ENCODE data around the gene YJEFN3. TPM values are rescaled to one million over a fixed set of nuclear protein-coding genes. Genes with fewer than 3 reads are reported as not detected.

Gene YJEFN3
- total and polyA plus RNA-seq, 10 of the 15 experiments (the other 5 are each of a cell fraction or from before 2014, with no cell fraction given) = 0.05 to 6.9 (median 3.5) TPM

- TF ChIP-seq ZBTB40 (IDR thresholded peaks at IDR 0.05; ENCODE audit: borderline replicate concordance) = no peak
Observed at GRCh38 chr19:19584356-19584755, 55.6 kb downstream of the YJEFN3 start (continued).

Other genes starting within 250 kb of the YJEFN3 start
Only the 7 nearest of the 12 such genes appear.
- gene GATAD2A, start 123.2 kb upstream of the YJEFN3 start, total RNA-seq (2014; rRNA removed) = 47.1 and 61.8 TPM in 2 replicates
- gene GATAD2A, start 123.2 kb upstream of the YJEFN3 start, total RNA-seq (2014; rRNA removed; fragmentation: Illumina TruSeq; extraction: Trizol) = 27.4 and 38.4 TPM in 2 replicates
- gene GATAD2A, start 123.2 kb upstream of the YJEFN3 start, total RNA-seq (2021) = 161 and 173 TPM in 2 replicates
- 16.9 and 20.1 TPM in 2 replicates for gene GATAD2A, start 123.2 kb upstream of the YJEFN3 start, polyA plus RNA-seq (2011; rRNA removed)
- gene GATAD2A, start 123.2 kb upstream of the YJEFN3 start, polyA plus RNA-seq (2014; fragmentation: Illumina TruSeq; extraction: Trizol) = 8.6 and 28.0 TPM in 2 replicates
- gene GATAD2A, start 123.2 kb upstream of the YJEFN3 start, polyA plus RNA-seq (2014; fragmentation: Nextera tagmentation; extraction: Ambion mirVana) = 1 to 10 TPM; 2.6 to 2.7 TPM
- gene GATAD2A, start 123.2 kb upstream of the YJEFN3 start, polyA plus RNA-seq (2014; rRNA removed) = 60.3 and 70.8 TPM in 2 replicates
- 10 to 100 TPM; 31.4 to 32.7 TPM for gene GATAD2A, start 123.2 kb upstream of the YJEFN3 start, polyA plus RNA-seq (2016; fragmentation: Nextera tagmentation; extraction: Ambion mirVana)
- 0.82 and 1.6 TPM in 2 replicates for gene TSSK6, start 13.4 kb upstream of the YJEFN3 start, total RNA-seq (2014; rRNA removed)
- gene TSSK6, start 13.4 kb upstream of the YJEFN3 start, total RNA-seq (2014; rRNA removed; fragmentation: Illumina TruSeq; extraction: Trizol) = 0.49 and 0.55 TPM in 2 replicates
- 2.3 and 2.9 TPM in 2 replicates for gene TSSK6, start 13.4 kb upstream of the YJEFN3 start, total RNA-seq (2021)
- gene TSSK6, start 13.4 kb upstream of the YJEFN3 start, polyA plus RNA-seq (2011; rRNA removed) = 0.76 and 1.5 TPM in 2 replicates
- gene TSSK6, start 13.4 kb upstream of the YJEFN3 start, polyA plus RNA-seq (2014; fragmentation: Illumina TruSeq; extraction: Trizol) = 0.06 TPM in 1 of 2 replicates, not detected in the other
- not detected for gene TSSK6, start 13.4 kb upstream of the YJEFN3 start, polyA plus RNA-seq (2014; fragmentation: Nextera tagmentation; extraction: Ambion mirVana)
- 3.6 and 3.7 TPM in 2 replicates for gene TSSK6, start 13.4 kb upstream of the YJEFN3 start, polyA plus RNA-seq (2014; rRNA removed)
- gene TSSK6, start 13.4 kb upstream of the YJEFN3 start, polyA plus RNA-seq (2016; fragmentation: Nextera tagmentation; extraction: Ambion mirVana) = under 1 TPM; 0.38 to 0.47 TPM
- 263 and 284 TPM in 2 replicates for gene NDUFA13, start 12.7 kb upstream of the YJEFN3 start, total RNA-seq (2014; rRNA removed)
- gene NDUFA13, start 12.7 kb upstream of the YJEFN3 start, total RNA-seq (2014; rRNA removed; fragmentation: Illumina TruSeq; extraction: Trizol) = 303 and 329 TPM in 2 replicates
- 462 and 473 TPM in 2 replicates for gene NDUFA13, start 12.7 kb upstream of the YJEFN3 start, total RNA-seq (2021)
- 282 and 475 TPM in 2 replicates for gene NDUFA13, start 12.7 kb upstream of the YJEFN3 start, polyA plus RNA-seq (2011; rRNA removed)
- gene NDUFA13, start 12.7 kb upstream of the YJEFN3 start, polyA plus RNA-seq (2014; fragmentation: Illumina TruSeq; extraction: Trizol) = 53.4 and 224 TPM in 2 replicates
- gene NDUFA13, start 12.7 kb upstream of the YJEFN3 start, polyA plus RNA-seq (2014; fragmentation: Nextera tagmentation; extraction: Ambion mirVana) = 100 to 1,000 TPM; 232 to 449 TPM
- 528 and 564 TPM in 2 replicates for gene NDUFA13, start 12.7 kb upstream of the YJEFN3 start, polyA plus RNA-seq (2014; rRNA removed)
- 100 to 1,000 TPM; 566 to 586 TPM for gene NDUFA13, start 12.7 kb upstream of the YJEFN3 start, polyA plus RNA-seq (2016; fragmentation: Nextera tagmentation; extraction: Ambion mirVana)
- 0.06 TPM in 1 of 2 replicates, not detected in the other for gene CILP2, start 9.4 kb downstream of the YJEFN3 start, total RNA-seq (2014; rRNA removed)
- gene CILP2, start 9.4 kb downstream of the YJEFN3 start, total RNA-seq (2014; rRNA removed; fragmentation: Illumina TruSeq; extraction: Trizol) = not detected in 2 replicates
- gene CILP2, start 9.4 kb downstream of the YJEFN3 start, total RNA-seq (2021) = 0.05 TPM in 1 of 2 replicates, not detected in the other
- gene CILP2, start 9.4 kb downstream of the YJEFN3 start, polyA plus RNA-seq (2011; rRNA removed) = not detected in 2 replicates
- not detected in 2 replicates for gene CILP2, start 9.4 kb downstream of the YJEFN3 start, polyA plus RNA-seq (2014; fragmentation: Illumina TruSeq; extraction: Trizol)
- gene CILP2, start 9.4 kb downstream of the YJEFN3 start, polyA plus RNA-seq (2014; fragmentation: Nextera tagmentation; extraction: Ambion mirVana) = not detected
- 0.08 TPM in 1 of 2 replicates, not detected in the other for gene CILP2, start 9.4 kb downstream of the YJEFN3 start, polyA plus RNA-seq (2014; rRNA removed)
- gene CILP2, start 9.4 kb downstream of the YJEFN3 start, polyA plus RNA-seq (2016; fragmentation: Nextera tagmentation; extraction: Ambion mirVana) = under 1 TPM in 1 of 2 experiments, not detected in 1; 0.05 TPM
- gene PBX4, start 89.8 kb downstream of the YJEFN3 start, total RNA-seq (2014; rRNA removed) = 7.1 and 10.1 TPM in 2 replicates
- gene PBX4, start 89.8 kb downstream of the YJEFN3 start, total RNA-seq (2014; rRNA removed; fragmentation: Illumina TruSeq; extraction: Trizol) = 3.9 and 4.4 TPM in 2 replicates
- 7.7 and 9.6 TPM in 2 replicates for gene PBX4, start 89.8 kb downstream of the YJEFN3 start, total RNA-seq (2021)
- gene PBX4, start 89.8 kb downstream of the YJEFN3 start, polyA plus RNA-seq (2011; rRNA removed) = 12.6 and 15.8 TPM in 2 replicates
- 1.5 and 3.5 TPM in 2 replicates for gene PBX4, start 89.8 kb downstream of the YJEFN3 start, polyA plus RNA-seq (2014; fragmentation: Illumina TruSeq; extraction: Trizol)
- gene PBX4, start 89.8 kb downstream of the YJEFN3 start, polyA plus RNA-seq (2014; fragmentation: Nextera tagmentation; extraction: Ambion mirVana) = under 1 TPM; 0.18 to 0.75 TPM
- 17.3 and 18.8 TPM in 2 replicates for gene PBX4, start 89.8 kb downstream of the YJEFN3 start, polyA plus RNA-seq (2014; rRNA removed)
- gene PBX4, start 89.8 kb downstream of the YJEFN3 start, polyA plus RNA-seq (2016; fragmentation: Nextera tagmentation; extraction: Ambion mirVana) = 1 to 10 TPM; 2.7 to 4.1 TPM
- 9.4 and 11.3 TPM in 2 replicates for gene LPAR2, start 99.3 kb downstream of the YJEFN3 start, total RNA-seq (2014; rRNA removed)
- gene LPAR2, start 99.3 kb downstream of the YJEFN3 start, total RNA-seq (2014; rRNA removed; fragmentation: Illumina TruSeq; extraction: Trizol) = 5.0 and 6.3 TPM in 2 replicates
- gene LPAR2, start 99.3 kb downstream of the YJEFN3 start, total RNA-seq (2021) = 19.0 and 22.9 TPM in 2 replicates
- 6.6 and 9.0 TPM in 2 replicates for gene LPAR2, start 99.3 kb downstream of the YJEFN3 start, polyA plus RNA-seq (2011; rRNA removed)
- 8.6 and 12.6 TPM in 2 replicates for gene LPAR2, start 99.3 kb downstream of the YJEFN3 start, polyA plus RNA-seq (2014; fragmentation: Illumina TruSeq; extraction: Trizol)
- gene LPAR2, start 99.3 kb downstream of the YJEFN3 start, polyA plus RNA-seq (2014; fragmentation: Nextera tagmentation; extraction: Ambion mirVana) = 1 to 10 TPM in 1 of 2 experiments, under 1 TPM in 1; 0.98 to 3.2 TPM
- gene LPAR2, start 99.3 kb downstream of the YJEFN3 start, polyA plus RNA-seq (2014; rRNA removed) = 17.3 and 23.8 TPM in 2 replicates
- gene LPAR2, start 99.3 kb downstream of the YJEFN3 start, polyA plus RNA-seq (2016; fragmentation: Nextera tagmentation; extraction: Ambion mirVana) = 10 to 100 TPM in 1 of 2 experiments, 1 to 10 TPM in 1; 8.5 to 12.0 TPM
- gene GMIP, start 114.7 kb downstream of the YJEFN3 start, total RNA-seq (2014; rRNA removed) = 35.1 and 39.6 TPM in 2 replicates
- gene GMIP, start 114.7 kb downstream of the YJEFN3 start, total RNA-seq (2014; rRNA removed; fragmentation: Illumina TruSeq; extraction: Trizol) = 10.9 and 11.9 TPM in 2 replicates
- gene GMIP, start 114.7 kb downstream of the YJEFN3 start, total RNA-seq (2021) = 58.4 and 63.5 TPM in 2 replicates
- gene GMIP, start 114.7 kb downstream of the YJEFN3 start, polyA plus RNA-seq (2011; rRNA removed) = 6.0 and 10.0 TPM in 2 replicates
- gene GMIP, start 114.7 kb downstream of the YJEFN3 start, polyA plus RNA-seq (2014; fragmentation: Illumina TruSeq; extraction: Trizol) = 16.3 and 20.0 TPM in 2 replicates
- gene GMIP, start 114.7 kb downstream of the YJEFN3 start, polyA plus RNA-seq (2014; fragmentation: Nextera tagmentation; extraction: Ambion mirVana) = 1 to 10 TPM; 1.5 to 2.8 TPM
- gene GMIP, start 114.7 kb downstream of the YJEFN3 start, polyA plus RNA-seq (2014; rRNA removed) = 32.9 and 39.9 TPM in 2 replicates
- 10 to 100 TPM; 24.7 to 30.9 TPM for gene GMIP, start 114.7 kb downstream of the YJEFN3 start, polyA plus RNA-seq (2016; fragmentation: Nextera tagmentation; extraction: Ambion mirVana)

Measured in GM12878 (cell line).